Activated CD8-positive, alpha-beta memory T cell treated with anti-CD3 and anti-CD28 coated beads for 1 hour (primary cell): ENCODE measurements around the gene HSPA12A.

Source experiments
- DNase-seq, 2 donors: peaks; one replicate each; pipeline ENCODE4 v3.0.0-alpha.2; 2020; ENCODE audit warnings: low read depth in 1 of 2; ENCODE audit errors: extremely low read depth in 1 of 2

The HSPA12A gene, protein sequence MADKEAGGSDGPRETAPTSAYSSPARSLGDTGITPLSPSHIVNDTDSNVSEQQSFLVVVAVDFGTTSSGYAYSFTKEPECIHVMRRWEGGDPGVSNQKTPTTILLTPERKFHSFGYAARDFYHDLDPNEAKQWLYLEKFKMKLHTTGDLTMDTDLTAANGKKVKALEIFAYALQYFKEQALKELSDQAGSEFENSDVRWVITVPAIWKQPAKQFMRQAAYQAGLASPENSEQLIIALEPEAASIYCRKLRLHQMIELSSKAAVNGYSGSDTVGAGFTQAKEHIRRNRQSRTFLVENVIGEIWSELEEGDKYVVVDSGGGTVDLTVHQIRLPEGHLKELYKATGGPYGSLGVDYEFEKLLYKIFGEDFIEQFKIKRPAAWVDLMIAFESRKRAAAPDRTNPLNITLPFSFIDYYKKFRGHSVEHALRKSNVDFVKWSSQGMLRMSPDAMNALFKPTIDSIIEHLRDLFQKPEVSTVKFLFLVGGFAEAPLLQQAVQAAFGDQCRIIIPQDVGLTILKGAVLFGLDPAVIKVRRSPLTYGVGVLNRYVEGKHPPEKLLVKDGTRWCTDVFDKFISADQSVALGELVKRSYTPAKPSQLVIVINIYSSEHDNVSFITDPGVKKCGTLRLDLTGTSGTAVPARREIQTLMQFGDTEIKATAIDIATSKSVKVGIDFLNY

DNA sequence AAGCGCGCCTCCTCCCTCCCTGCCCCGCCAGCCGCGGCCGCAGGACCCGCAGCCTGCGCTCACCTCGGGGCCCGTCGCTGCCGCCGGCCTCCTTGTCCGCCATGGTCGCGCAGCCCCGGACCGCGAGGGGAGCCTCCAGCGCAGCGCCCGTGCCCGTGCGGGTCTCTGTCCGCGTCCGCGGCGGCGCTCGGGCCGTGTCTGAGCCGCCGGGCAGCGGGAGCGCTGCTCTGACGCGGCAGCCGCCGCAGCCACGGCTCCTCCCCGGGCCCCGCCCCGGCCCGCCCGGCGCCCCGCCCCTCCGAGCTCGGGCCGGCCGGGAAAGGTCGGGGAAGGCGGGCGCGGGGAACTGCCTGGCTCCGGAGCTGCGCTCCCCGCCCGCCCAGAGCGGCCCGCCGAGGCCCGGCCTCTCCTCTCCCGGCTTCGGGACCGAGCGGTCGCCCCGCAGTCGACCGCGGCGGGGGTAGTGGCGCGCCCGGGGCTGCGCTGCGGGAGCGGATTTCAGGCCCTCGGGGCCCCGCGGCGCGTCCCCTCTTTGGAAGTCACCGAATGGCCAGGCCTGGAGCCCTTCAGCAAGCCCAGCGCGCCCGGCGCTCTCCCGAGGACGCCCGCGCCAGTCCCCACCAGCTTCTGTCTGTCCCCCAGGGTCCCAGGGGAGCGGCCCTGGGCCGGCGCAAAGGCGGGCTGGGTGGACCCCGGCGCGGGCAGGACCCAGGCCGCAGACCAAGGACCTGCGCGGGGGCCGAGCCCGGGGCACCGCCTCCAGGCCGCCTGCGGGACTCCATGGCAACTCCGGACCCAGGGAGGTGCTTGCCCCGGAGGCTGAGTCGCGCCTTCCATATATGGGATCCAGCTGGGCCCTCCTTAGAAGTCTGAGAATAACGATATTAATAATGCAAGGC, at the start of gene HSPA12A:
Gene HSPA12A (minus strand): TSS at position 200 of the 899 bp plus-strand sequence. CDS start 97 bp downstream, at position 103.
- peak in 1 of 2 donors; percentile 34 for DNase-seq

DNA sequence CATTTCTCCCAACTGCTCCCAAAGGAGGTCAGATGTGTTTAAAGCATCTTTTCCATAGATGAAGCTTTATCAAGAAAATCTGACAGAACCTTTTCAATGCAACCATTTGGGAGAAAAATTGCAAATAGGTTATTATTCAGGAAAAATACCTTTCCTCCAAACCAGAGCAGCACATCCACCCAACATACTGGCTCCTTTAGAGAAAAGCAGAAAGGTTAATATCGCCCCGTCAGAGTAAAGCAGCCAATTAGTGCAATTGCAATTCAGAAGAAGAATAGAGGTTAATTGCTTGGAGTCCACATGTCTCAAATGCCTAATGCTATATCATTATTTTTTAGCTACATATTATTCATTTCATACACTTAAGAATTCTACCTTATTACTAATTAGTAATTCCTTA, 48.9 kb upstream of the HSPA12A start:
- no peak for DNase-seq

DNA sequence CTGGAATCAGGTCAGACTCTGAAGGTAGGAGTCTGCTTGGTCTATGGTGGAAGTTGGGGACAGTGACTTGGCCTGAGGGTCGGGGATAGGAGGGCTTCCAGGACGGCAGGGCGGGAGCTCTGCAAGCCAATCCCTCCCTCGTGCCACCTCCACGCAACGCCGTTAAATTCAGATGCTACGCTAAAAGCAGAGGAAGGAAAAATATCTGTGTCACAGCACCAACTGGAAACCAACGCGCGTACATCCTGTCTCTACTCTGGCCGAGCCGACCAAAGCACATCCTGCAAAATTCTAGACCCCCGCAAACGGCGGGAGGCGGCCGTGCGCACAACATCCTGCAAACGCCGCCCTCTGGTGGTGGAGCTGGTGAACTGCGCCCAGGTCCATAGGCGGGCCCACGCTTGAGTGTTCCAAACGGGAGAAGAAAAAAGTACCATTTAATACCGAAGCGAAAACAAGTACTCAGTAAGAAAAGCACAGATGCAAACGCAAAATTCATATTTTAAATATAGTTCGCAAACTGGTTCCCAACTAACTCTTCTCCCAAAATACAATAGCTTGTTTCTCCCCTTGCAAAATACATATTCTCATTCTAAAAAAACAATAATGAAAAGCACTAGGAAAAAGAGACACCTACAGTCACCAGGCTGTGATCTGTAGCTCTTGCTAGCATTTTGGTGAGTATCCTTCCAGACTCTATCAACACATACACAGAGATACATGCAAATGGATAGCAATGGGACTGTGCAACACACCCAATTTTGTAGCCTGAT, 45.7 kb upstream of the HSPA12A start:
- peak; percentile 42 to 58 for DNase-seq

DNA sequence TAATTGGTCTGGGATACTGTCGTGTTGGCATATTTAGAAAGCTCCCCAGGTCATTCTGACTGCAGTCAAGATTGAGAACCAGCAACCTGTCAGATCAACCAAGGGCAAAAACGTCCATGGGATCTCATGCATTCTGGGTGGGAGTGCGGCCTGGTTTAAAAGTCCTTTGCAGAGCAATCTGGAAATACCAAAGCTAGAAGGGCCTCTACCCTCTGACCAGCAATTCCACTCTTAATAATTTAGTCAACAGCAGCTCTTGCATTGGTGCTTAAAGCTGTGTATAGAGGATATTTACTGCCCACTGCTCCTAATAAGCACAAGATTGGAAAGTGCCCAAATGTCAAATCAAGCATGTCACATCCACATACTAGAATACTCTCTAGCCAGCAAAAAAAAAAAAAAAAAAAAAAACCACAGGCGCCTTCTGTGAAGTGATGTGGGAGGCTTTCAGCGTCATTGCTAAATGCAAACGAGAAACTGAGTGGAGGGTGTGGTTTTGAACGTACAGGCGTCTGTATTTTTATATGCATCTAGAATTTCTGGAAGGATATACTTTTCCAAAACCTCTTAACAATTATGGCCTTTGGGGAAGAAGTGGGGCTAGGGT, 44.8 kb upstream of the HSPA12A start:
- no peak for DNase-seq

DNA sequence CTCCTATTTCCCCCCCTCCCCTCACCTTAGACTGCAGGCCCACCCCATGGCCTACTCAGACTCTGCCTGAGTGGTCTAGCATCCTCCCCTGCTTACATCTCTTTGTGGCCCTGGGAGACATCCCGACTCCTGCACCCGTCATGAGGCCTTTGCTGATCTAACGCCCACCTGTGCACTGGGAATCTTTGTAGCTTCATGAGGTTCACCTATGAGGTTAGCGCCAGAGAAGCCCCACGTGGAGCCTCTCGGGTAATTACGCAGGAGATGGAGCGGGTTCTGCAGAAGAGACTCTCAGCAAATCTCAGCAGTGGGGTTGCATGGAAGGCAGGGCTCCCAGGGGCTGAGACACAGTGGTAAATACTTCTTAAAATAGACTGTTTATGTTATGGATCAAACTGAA, 43.5 kb upstream of the HSPA12A start:
- no peak for DNase-seq

DNA sequence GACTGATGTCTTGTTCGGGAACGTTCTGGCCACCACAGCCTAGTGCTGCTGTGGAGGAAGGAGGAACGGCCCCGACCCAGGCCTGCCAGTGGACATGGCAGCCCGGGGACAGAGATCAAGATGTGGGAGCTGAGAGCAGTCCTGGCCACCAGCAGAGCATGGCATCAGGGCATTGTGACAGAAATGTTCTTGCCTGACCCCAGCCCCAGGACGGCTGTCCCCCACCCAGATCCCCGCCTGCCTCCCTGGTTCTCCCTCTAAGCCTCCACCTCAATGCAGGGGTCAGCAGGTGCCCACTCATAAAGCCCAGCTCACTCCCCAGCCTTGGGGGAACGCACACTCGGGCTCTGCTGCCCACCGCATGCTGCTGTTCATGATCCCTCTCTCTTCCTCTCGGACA, 42.9 kb upstream of the HSPA12A start:
- DNase-seq: no peak

DNA sequence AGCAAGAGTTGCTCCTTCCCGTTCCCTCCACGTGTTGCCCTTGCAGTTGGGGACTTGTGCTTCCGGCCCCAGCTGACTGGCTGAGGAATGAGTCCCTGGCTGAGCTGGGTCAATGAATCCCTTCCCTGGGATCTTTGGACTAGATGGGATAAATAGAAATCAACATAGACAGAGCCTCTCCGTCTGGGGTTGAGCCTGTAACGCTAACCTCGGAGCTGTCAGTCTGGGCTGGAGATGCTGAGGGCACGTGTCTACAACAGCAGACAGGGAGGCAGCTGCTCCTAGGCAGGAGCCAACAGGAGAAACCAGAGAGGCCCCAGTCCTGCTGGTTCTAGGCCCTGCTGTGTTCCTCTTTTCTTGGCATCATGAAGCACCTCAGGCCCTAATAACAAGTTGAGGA, 42.3 kb upstream of the HSPA12A start:
- no peak for DNase-seq

DNA sequence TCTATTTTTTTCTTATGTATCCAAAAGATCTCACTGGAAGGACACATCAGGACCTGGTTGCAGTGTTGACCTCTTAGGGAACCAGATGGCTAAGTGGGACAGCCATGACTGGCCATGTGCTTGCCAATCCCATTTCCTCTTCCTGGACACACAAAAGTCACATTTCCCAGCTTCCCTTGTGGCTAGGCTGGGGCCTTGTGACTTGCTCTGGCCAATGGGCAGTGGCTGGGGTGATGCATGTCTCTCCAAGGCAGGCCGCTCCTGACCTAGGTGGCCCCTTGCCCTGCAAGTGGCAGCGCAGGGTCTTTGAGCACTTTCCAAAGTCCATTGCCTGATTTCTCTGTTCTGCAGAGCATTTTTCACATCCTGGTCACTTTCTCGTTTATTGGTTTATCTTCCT, 41.7 kb upstream of the HSPA12A start:
- DNase-seq: no peak

DNA sequence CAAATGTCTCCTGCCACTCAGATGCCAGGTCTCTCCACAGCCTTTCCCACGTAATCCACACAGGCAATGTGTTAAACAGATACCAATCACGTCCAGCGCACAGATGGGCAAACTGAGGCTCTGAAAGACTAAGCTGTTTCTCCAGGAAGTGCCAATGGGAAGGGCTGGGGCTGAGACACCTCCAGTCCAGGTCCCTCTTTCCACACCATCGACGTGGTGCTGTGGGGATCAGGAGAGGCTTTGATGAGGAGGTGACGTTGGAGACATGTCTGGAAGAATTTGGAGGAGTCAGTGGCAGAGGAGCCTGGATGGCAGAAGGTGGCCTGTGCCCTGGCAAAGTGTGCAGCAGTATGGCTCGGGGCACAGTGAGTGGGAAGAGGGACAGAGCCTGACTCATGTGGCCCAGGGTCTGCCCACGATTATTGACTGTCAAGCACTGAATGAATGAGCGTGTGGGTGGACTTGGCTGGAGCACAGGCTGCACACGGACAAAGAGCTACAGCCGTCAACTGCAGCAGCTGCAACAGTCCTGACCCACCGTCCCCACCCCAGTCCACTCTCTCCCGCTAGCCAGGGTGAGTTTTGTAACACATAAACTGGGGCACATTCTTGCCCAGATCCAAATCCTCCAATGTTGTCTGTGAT, 40.8 kb upstream of the HSPA12A start:
- DNase-seq: no peak

DNA sequence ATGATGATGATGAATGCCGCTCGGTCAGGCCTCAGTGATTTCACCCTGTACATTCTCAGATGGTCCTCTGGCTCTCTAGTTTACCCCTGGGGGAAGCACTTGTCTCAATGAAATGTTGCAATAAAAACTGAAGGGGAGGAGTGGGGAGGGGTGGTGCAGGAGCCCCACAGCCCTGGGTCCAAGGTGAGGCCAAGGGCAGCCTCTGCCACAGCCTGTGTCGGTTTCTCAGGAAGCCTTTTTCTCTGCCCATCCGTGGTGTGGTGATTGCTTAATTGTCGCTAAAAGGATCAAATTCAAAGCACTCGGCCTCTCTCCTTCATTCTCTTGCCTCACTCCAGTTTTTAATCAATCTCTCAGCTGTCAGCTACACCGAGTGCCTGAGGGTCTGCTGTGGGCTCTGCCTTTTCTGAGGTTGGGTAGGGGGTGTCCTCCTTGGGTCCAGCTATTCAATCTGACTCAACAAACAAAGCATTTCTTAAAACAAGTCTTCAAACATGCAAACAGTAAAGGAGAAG, 39.1 kb upstream of the HSPA12A start:
- no peak for DNase-seq

DNA sequence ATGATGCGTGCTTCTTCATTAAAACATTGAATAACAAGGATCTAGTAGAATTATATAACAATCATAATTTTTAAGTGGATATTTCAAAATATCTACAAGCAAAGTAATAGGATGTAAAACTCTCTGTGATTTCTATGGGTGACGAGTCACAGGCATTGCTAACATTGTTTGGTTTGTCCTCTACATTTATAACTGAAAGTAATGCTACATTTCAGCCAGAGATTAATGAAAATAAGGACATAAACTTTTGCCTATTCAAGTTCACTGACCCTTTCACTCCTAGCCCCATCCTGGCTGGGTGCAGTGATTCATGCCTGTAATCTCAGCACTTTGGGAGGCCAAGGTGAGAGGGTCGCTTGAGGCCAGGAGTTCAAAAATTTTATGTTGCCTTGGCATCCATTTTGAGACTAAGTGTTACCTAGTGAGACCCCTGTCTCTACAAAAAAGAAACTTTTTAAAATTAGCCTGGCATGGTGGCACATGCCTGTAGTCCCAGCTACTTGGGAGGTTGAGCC, 38.4 kb upstream of the HSPA12A start:
- no peak for DNase-seq

DNA sequence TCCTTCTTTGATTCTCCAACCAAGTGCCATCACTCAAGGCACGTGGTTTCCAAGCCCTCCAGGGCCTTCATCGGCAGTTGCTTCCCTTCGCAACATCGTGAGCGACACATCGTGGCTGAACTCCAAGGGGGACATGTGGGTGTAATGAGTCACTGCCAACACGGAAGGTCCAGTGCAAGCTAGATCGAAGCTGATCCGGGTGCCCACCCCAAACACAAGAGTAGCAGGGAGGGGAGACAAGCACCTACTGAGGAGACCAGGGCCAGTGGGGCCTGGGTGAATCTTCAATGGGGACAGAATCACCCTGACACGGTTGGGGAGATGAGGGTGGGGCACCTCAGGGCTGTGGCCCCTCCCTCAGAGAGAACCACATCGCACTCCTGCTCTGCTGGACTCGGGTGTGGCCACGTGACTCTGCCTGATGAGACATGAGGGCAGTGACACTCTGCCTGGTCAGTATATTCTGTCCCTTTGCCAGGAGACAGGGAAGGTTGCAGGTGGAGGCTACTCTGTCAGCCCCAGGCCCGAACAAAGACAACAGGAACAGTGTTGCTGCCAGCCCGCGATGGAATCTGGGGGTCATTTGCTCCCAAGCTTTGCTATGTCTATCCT, 36.8 kb upstream of the HSPA12A start:
- DNase-seq: no peak

DNA sequence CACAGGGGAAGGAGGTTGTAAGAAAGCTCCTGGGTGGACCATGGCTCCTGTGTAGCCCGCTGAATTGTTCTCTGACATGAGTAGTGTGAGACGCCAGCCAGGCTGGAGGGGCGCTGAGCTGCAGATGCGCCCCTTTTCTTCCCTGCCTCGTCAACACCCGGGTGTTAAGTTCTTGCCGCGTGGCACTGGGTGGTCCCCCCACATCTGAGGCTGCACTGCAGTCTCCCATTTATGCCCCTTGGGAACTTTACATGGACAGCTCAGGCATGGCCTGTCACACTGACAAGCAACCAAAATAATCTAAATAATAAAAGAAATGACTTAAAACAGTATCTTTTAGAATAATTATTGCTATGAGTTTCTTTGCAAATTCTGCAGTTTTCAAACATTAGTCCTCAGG, 34.6 kb upstream of the HSPA12A start:
- DNase-seq: no peak

DNA sequence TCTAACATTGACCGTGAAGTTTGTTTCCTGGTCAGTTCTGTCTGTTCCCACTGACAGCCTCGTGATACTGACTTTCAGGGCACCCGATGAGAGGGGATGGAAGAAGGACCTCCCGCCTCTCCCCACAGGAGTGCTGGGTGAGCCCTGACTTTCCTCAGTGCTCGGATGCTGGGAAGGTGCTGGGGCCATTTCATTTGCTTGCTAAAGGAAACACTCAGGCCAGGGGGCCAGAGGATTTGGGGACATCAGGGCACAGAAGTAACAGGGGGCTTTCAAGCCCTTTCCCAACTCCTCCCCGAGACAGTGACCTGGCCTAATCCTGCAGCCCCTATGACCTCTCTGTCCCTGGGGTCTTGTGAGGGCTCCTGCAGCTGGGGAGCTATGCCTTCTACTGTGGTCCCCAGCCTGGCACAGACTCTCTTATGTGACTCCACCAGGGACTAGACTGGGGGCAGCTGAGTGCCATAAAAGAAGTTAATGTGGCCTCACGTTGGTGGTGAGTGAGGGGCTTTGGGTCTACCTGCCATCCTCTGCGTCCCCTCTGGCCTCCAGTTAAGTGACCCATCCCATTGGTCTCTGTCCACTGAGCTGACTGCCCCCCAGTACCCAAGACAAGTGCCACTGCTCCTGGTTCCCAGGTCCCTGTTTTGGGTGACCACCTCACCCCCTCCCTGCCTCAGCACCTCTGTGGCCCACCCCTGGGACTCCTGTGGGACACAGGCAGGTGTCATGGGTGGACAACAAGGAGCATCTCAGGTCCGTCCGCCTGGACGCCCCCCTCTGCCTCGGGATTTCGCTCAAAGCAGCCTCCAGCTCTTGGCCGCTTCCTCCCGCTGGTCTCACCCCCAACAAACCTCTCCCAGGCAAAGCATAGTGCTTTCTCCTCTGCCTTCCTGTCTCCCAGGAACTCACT, 33.4 kb upstream of the HSPA12A start:
- no peak for DNase-seq

DNA sequence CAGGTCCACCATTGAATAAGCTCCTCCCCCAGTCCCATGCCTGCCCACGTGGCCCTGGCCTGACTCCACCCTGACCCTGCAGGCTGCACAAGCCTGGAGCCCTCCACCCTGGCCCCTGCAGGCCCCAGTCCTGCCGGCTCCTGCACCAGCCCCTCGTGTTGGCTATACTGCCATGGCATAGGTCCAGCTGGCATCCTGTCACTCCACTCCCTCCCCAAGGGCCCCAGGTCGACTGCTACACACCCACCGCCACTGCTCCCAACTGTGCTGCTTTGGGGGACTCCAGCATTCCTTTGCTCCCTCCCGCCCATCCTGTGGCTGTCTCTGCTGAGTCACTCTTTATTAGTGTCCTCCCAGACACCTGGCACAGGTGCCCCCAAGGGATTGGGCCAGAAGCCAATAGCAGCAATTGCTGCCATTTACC, 32.4 kb upstream of the HSPA12A start:
- DNase-seq: no peak

DNA sequence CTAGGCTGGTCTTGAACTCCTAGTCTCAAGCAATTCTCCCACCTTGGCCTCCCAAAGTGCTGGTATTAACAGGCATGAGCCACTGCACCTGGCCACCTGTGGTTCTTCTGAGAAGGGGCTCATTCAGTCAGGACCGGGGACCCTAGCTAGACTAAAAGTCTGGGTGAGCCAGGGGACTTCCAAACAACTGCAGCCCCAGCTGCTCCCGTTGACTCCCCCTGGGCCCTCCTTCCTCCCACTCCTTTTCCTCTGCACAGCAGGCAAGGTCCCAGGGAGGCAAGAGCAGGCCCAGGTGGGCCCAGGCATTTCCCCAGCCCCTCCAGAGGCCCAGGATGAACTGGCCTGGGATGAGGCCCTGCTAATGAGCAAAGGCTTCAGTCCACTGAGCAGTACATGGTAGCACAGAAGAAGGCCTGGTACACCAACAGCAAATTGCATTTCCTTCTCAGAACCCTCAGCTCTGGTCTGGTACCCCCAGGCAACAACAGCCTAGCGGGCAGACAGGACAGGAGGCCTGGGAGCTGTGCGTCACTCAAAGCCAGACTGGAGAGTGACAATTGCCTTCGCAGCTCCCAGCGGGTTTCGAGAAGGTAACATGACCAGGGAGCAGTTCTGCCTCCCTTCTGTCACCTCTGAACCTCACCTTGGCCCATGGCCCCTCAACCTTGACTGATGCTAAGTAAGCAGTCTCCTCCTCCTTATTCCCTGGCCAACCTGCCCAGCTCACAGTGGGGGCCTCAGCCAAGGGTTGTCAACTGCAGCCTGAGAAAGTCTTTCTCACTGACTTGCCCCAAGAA, 30.7 kb upstream of the HSPA12A start:
- no peak for DNase-seq
